GM23248 (cell line): ENCODE results near the gene TLE4. TPM values are rescaled to one million over a fixed set of nuclear protein-coding genes. Genes with fewer than 3 reads are reported as not detected.

Source experiments
- DNase-seq: peaks from one replicate; pipeline ENCODE4 v3.0.0-alpha.2; 2015
- H2AFZ ChIP-seq: fragments of 200-600 bp; sonication (generic); 2 replicates; pipeline ENCODE4 v1.6.1; 2016; ENCODE audit warnings: antibody characterized with exemption
- H3F3A ChIP-seq: fragments of 200-600 bp; sonication (generic); 2 replicates; pipeline ENCODE4 v1.6.1; 2016; ENCODE audit warnings: mild to moderate bottlenecking, antibody characterized with exemption, mixed run types; ENCODE audit not compliant: insufficient read depth
- H3K27ac ChIP-seq: fragments of 200-600 bp; sonication (generic); 2 replicates; pipeline ENCODE4 v1.5.1; 2016; ENCODE audit warnings: mild to moderate bottlenecking
- H3K27me3 ChIP-seq: fragments of 200-600 bp; sonication (generic); replicated peaks from 2 replicates; pipeline ENCODE4 v1.6.1; 2016; ENCODE audit warnings: mild to moderate bottlenecking; ENCODE audit not compliant: insufficient read depth
- H3K36me3 ChIP-seq: fragments of 200-600 bp; sonication (generic); 2 replicates; pipeline ENCODE4 v1.6.1; 2016; ENCODE audit warnings: low read depth, mild to moderate bottlenecking
- H3K4me1 ChIP-seq: fragments of 200-600 bp; sonication (generic); 2 replicates; pipeline ENCODE4 v1.6.1; 2016; ENCODE audit warnings: mild to moderate bottlenecking; ENCODE audit not compliant: insufficient read depth
- H3K4me2 ChIP-seq: fragments of 200-600 bp; sonication (generic); one replicate; pipeline ENCODE4 v1.6.1; 2016; ENCODE audit warnings: mild to moderate bottlenecking; ENCODE audit not compliant: unreplicated experiment
- H3K4me3 ChIP-seq: fragments of 200-600 bp; sonication (generic); 2 replicates; pipeline ENCODE4 v1.5.1; 2016; ENCODE audit warnings: mild to moderate bottlenecking
- H3K79me2 ChIP-seq: fragments of 200-600 bp; sonication (generic); 2 replicates; pipeline ENCODE4 v1.6.1; 2016; ENCODE audit warnings: mild to moderate bottlenecking; ENCODE audit not compliant: insufficient read depth
- H3K9ac ChIP-seq: fragments of 200-600 bp; sonication (generic); 2 replicates; pipeline ENCODE4 v1.6.1; 2016; ENCODE audit warnings: mild to moderate bottlenecking
- H3K9me2 ChIP-seq: fragments of 200-600 bp; sonication (generic); 2 replicates; pipeline ENCODE4 v1.6.1; 2016; ENCODE audit warnings: mixed run types, mild to moderate bottlenecking, moderate library complexity; ENCODE audit not compliant: insufficient read depth
- H3K9me3 ChIP-seq: fragments of 200-600 bp; sonication (generic); one replicate; pipeline ENCODE4 v1.6.1; 2017; ENCODE audit warnings: low read depth
- H4K20me1 ChIP-seq: fragments of 200-600 bp; sonication (generic); 2 replicates; pipeline ENCODE4 v1.6.0; 2016; ENCODE audit not compliant: insufficient read depth
- EZH2 ChIP-seq: fragments of 200-600 bp; sonication (generic); IDR thresholded peaks from 2 replicates; pipeline ENCODE4 v1.6.1; 2018; ENCODE audit warnings: antibody characterized with exemption, mild to moderate bottlenecking; ENCODE audit not compliant: insufficient read depth, poor library complexity, severe bottlenecking
- EZH2phosphoT487 ChIP-seq: fragments of 200-600 bp; sonication (generic); IDR thresholded peaks from 2 replicates; pipeline ENCODE4 v1.6.1; 2018; ENCODE audit warnings: antibody characterized with exemption, moderate library complexity, mild to moderate bottlenecking, low read depth; ENCODE audit not compliant: insufficient read depth
- WGBS, 2 experiments: methylation state at CpG; one replicate each; pipeline ENCODE4 v1.1.6; 2015 to 2017; ENCODE audit warnings: low lambda C conversion rate in 2 of 2, low coverage in 1 of 2; ENCODE audit errors: missing lambda C conversion rate in 2 of 2; 5-methylcytosine and 5-hydroxymethylcytosine counted together
- in situ Hi-C: fragments of 300-500 bp; cut with MboI; formaldehyde crosslinking; loops from 2 replicates; pipeline ENCODE4 v1.15.0; 2020
- polyA plus RNA-seq: library from polyadenylated mRNA; unstranded; fragments of >200 nt; fragmentation: Nextera tagmentation; extraction: Ambion mirVana; gene quantifications from 2 replicates; pipeline ENCODE4 v1.2.1, GENCODE V29; 2016
- total RNA-seq: library from RNA; depleted of rRNA; stranded (reverse); fragments of >200 nt; shearing (Covaris generic); gene quantifications from 2 replicates; pipeline ENCODE4 v1.2.3, GENCODE V29; 2014

Gene TLE4
- total and polyA plus RNA-seq, 2 experiments from 2014 or later = 29.5 to 37.8 TPM

DNA sequence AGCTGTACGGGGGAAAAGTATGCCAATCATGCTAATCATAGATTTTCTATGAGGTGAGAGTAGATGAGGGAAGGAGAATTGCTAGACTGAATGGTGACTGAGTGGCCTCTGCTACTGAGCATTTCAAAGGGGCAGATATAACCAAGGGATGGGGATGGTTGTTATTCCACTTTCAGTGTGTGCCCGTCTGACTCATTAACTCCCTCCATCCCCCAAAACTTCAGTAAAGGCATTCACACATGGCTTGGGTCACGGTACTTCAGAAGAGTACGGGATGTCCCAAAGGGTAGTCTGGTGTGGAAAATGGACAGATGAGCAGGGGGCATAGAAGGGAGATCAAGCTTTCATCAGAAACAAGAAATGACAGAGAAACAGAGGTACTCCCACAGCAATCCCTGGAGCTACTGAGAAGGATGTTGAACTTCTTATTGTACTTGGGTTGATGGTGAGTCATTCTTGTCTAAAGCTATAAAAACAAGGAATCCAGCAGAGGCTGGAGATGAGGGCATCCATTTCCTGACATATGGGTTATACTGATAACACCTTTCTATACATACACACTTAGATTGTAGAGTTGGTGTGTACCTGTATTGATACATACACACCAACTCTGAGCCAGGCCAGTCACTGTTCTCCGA lies 8.9 kb upstream of the TLE4 start:
- Histone ChIP-seq H3K9me2 (no peaks in the 10 kb centered on the region), H3K79me2 (no peaks in the 10 kb centered on the region), H3K27me3 (0 out of 2 replicates have a peak, but pooled peaks cover 4% of the 10 kb centered on the region), H3K4me3 (no peak overlapping the region), H2AFZ (no peak overlapping the region), H3K4me1 (no peaks in the 10 kb centered on the region), H4K20me1 (no peaks in the 10 kb centered on the region), H3K9ac (no peak overlapping the region), H3K27ac (no peak overlapping the region), H3K36me3 (no peaks in the 10 kb centered on the region), H3F3A (no peaks in the 10 kb centered on the region), H3K9me3 (no peaks in the 10 kb centered on the region), H3K4me2 (no peak overlapping the region)
- TF ChIP-seq EZH2 (no peak), EZH2phosphoT487 (no peak)
- in situ Hi-C loops = loop anchor here (10.0 to 25.0 kb wide), 2 partner anchors 438 to 1126 kb away; no protein-coding TSS in a partner anchor
- peak; percentile 9 for DNase-seq
- WGBS, 2 experiments = 66 to 78% methylated on average over 5 of the region's 5 CpGs

DNA sequence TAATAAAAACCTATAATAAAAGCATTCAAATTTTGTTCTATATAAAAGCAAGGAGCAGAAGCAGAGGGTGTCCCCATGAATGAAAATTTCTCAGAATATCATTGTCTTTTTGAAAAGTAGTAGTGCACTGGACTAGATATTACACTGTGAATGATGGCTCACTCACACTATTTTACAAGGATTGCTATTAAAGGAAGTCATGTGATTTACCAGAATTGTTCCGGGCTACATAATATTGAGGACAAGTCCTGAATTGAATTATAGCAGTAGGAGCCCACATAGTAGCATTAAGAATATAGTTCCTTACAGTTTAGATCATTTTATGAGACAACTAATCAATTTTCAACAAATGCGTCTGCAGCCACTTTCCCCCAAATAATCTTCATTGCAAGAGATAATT lies 7.7 kb upstream of the TLE4 start:
- in situ Hi-C loops = loop anchor here (10.0 to 25.0 kb wide), 2 partner anchors 439 to 1127 kb away; no protein-coding TSS in a partner anchor
- Histone ChIP-seq H3K79me2 (no peaks in the 10 kb centered on the region), H3K9ac (no peak overlapping the region), H3K4me2 (no peak overlapping the region), H3K9me3 (no peaks in the 10 kb centered on the region), H4K20me1 (no peaks in the 10 kb centered on the region), H3K27ac (no peak overlapping the region), H3K4me3 (no peak overlapping the region), H3K36me3 (no peaks in the 10 kb centered on the region), H2AFZ (no peak overlapping the region), H3K4me1 (no peaks in the 10 kb centered on the region), H3K27me3 (0 out of 2 replicates have a peak, but pooled peaks cover 4% of the 10 kb centered on the region), H3F3A (no peaks in the 10 kb centered on the region), H3K9me2 (no peaks in the 10 kb centered on the region)
- TF ChIP-seq EZH2 (no peak), EZH2phosphoT487 (no peak)
- 52 to 53% methylated on average over 2 of the region's 2 CpGs for WGBS, 2 experiments
- DNase-seq = no peak

DNA sequence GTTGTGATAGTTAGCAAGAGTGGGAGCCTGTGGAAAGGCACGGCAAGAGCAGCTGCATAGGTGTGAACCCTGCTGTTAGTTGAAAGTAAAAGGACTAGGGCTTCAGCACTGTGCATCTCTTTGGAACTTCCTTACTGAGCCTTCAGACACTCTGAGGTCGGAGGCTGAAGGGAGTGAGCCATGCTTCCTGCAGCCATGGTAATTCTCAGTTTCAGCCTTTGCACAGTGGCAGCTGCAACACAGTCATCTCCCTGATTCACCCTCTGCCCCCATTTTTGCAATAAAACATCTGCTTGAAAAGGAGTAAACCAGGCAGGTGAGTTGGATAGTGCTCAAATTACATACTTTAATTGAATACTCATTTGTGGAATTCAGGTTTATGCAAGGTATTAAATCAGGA lies 6.5 kb upstream of the TLE4 start:
- no peaks in the 10 kb centered on the region for H3K4me1 ChIP-seq
- 0 out of 2 replicates have a peak, but pooled peaks cover 4% of the 10 kb centered on the region for H3K27me3 ChIP-seq
- H4K20me1 ChIP-seq = no peaks in the 10 kb centered on the region
- H3K9ac ChIP-seq = no peak overlapping the region
- 65 to 68% methylated on average over 2 of the region's 2 CpGs for WGBS, 2 experiments
- no peaks in the 10 kb centered on the region for H3K9me2 ChIP-seq
- H3K4me3 ChIP-seq = no peak overlapping the region
- in situ Hi-C loops = loop anchor here (10.0 to 25.0 kb wide), 2 partner anchors 440 to 1128 kb away; no protein-coding TSS in a partner anchor
- no peaks in the 10 kb centered on the region for H3K9me3 ChIP-seq
- H3K4me2 ChIP-seq = no peak overlapping the region
- DNase-seq = peak; percentile 16
- no peaks in the 10 kb centered on the region for H3K79me2 ChIP-seq
- no peaks in the 10 kb centered on the region for H3K36me3 ChIP-seq
- H2AFZ ChIP-seq = no peak overlapping the region
- TF ChIP-seq EZH2 (no peak), EZH2phosphoT487 (no peak)
- no peak overlapping the region for H3K27ac ChIP-seq
- no peaks in the 10 kb centered on the region for H3F3A ChIP-seq

DNA sequence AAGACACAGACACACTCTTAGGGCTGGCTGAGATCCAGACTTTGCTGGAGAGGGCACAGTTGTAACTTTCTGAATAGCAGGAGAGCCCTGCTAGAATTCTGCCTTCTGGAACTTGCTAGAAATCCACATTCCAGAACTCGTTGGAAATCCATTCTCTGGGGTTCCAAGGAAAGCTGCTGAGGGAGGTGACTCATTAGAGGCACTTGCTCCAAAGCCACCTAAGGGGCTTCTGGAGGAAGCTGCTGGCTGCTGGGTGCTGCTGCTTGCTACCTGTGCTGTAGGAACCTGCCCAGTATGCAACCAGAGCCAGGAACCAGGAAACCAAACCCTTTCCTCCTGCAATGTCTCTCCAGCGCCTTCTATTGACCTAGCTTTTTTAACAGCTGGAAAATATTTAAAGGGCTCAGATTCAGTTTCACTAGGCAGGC lies 4.1 kb upstream of the TLE4 start:
- 95 to 98% methylated on average over 2 of the region's 2 CpGs for WGBS, 2 experiments
- in situ Hi-C loops = loop anchor here (10.0 to 25.0 kb wide), 2 partner anchors 443 to 1130 kb away; no protein-coding TSS in a partner anchor

More for the DNA sequence above, 4.1 kb upstream of the TLE4 start:
- DNase-seq = no peak
- Histone ChIP-seq H3K9me3 (no peaks in the 10 kb centered on the region), H3F3A (peaks cover 4% of the 10 kb centered on the region), H3K36me3 (no peaks in the 10 kb centered on the region), H3K27ac (no peak overlapping the region), H3K79me2 (peaks cover 1% of the 10 kb centered on the region; the same call in 1 of the 2 replicates), H3K4me2 (no peak overlapping the region), H3K27me3 (no peaks in the 10 kb centered on the region), H2AFZ (no peak overlapping the region), H3K4me1 (no peaks in the 10 kb centered on the region), H3K9ac (no peak overlapping the region), H4K20me1 (no peaks in the 10 kb centered on the region), H3K9me2 (no peaks in the 10 kb centered on the region), H3K4me3 (no peak overlapping the region)
- TF ChIP-seq EZH2 (no peak), EZH2phosphoT487 (no peak)
